HG03565 (cell line): ENCODE measurements around the gene NPHP4.
"Not testable (repeated sequence)": the region's sequence is repeated elsewhere in the genome, so short reads cannot be mapped to it uniquely, and the experiment has no call there.

Source experiments
- ATAC-seq: cut with Tn5 transposase; IDR thresholded peaks from one replicate; pipeline ENCODE4 v1.9.1; 2021; ENCODE audit warnings: mild to moderate bottlenecking, moderate library complexity; ENCODE audit not compliant: unreplicated experiment

Gene NPHP4

GRCh38 chr1:6024376-6024775 is 32.2 kb upstream of the NPHP4 start:
- no peak for ATAC-seq

- ATAC-seq = no peak
These were observed 31.1 kb upstream of the NPHP4 start for GRCh38 chr1:6023346-6023745.

- no peak for ATAC-seq
These were observed 30.0 kb upstream of the NPHP4 start for GRCh38 chr1:6022193-6022592.

- no peak for ATAC-seq
These were observed 27.1 kb upstream of the NPHP4 start for GRCh38 chr1:6019166-6019845.

- ATAC-seq = not testable (repeated sequence)
These were observed 25.4 kb upstream of the NPHP4 start for GRCh38 chr1:6017654-6018053.

- no peak for ATAC-seq
These were observed 24.1 kb upstream of the NPHP4 start for GRCh38 chr1:6016191-6016865.

GRCh38 chr1:6014130-6014999 is 22.1 kb upstream of the NPHP4 start:
- ATAC-seq = no peak

- no peak for ATAC-seq
These were observed 21.3 kb upstream of the NPHP4 start for GRCh38 chr1:6013491-6013890.

GRCh38 chr1:6012529-6013318 is 20.5 kb upstream of the NPHP4 start:
- ATAC-seq = no peak

- ATAC-seq = no peak
These were observed 19.7 kb upstream of the NPHP4 start for GRCh38 chr1:6011946-6012258.

- ATAC-seq = no peak
These were observed 19.1 kb upstream of the NPHP4 start for GRCh38 chr1:6011161-6011945.

- ATAC-seq = no peak
These were observed 18.3 kb upstream of the NPHP4 start for GRCh38 chr1:6010554-6010953.

- no peak for ATAC-seq
These were observed 17.2 kb upstream of the NPHP4 start for GRCh38 chr1:6009120-6010040.

GRCh38 chr1:6008696-6009095 is 16.5 kb upstream of the NPHP4 start:
- ATAC-seq = no peak

GRCh38 chr1:6008084-6008415 is 15.8 kb upstream of the NPHP4 start:
- no peak for ATAC-seq

GRCh38 chr1:6007318-6008083 is 15.3 kb upstream of the NPHP4 start:
- ATAC-seq = no peak

GRCh38 chr1:6006882-6007281 is 14.7 kb upstream of the NPHP4 start:
- ATAC-seq = no peak

- ATAC-seq = no peak
These were observed 13.2 kb upstream of the NPHP4 start for GRCh38 chr1:6005276-6005917.
